Measurements from ENCODE around the gene SHH. TPM values are rescaled to one million over a fixed set of nuclear protein-coding genes. Genes with fewer than 3 reads are reported as not detected.

The SHH gene
- total RNA-seq, 3 donors from 2014 or later (not counting 1 experiment from before 2014, with no cell fraction given), result not detected

DNA sequence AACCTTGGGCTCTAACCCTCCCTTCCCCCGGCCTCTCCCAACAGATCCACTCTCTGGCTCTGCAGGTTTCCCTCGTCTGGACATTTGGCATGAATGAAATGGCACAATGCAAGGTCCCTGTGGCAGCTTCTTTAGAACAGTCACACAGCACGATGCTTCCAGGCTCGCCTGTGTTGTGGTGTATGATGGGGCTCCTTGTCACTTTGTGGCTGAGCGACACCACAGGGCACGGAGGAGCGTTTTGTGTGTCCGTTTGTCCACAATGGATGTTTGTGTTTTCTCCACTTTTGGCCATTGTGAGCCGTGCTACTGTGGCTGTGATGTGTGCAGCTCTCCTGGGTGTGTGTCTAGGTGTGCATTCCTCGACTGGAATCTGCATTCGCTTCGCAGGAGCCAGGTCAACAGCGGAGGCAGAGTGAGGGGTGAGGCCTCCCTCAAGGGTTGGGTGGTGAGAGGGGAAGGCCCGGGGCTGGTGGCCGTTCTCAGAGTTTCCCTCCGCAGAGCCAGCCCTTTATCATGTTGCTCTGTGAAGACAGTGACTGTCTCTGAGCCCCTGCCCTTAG, 22.3 kb upstream of the SHH start:
- H3K27me3 ChIP-seq (ENCODE audit: control insufficient read depth, insufficient read depth, low read length), result no peaks in the 10 kb centered on the region
- DNase-seq, result no peak
- H3K36me3 ChIP-seq (ENCODE audit: control insufficient read depth, insufficient read depth, low read length), result no peaks in the 10 kb centered on the region
- Mint-ChIP-seq H3K27ac (no peak overlapping the region), H3K4me1 (no peaks in the 10 kb centered on the region), H3K4me3 (no peak overlapping the region), H3K36me3 (no peaks in the 10 kb centered on the region), H3K9me3 (no peaks in the 10 kb centered on the region), H3K27me3 (ENCODE audit: low read depth in 2 of 2) (no peaks in the 10 kb centered on the region)
- H3K27ac ChIP-seq (ENCODE audit: low read length), result no peak overlapping the region
- no peak overlapping the region for H3K4me3 ChIP-seq (ENCODE audit: low read length)
- intact Hi-C loops (cut with micrococcal nuclease), result no loop called here
- TF ChIP-seq, protein P1, sequence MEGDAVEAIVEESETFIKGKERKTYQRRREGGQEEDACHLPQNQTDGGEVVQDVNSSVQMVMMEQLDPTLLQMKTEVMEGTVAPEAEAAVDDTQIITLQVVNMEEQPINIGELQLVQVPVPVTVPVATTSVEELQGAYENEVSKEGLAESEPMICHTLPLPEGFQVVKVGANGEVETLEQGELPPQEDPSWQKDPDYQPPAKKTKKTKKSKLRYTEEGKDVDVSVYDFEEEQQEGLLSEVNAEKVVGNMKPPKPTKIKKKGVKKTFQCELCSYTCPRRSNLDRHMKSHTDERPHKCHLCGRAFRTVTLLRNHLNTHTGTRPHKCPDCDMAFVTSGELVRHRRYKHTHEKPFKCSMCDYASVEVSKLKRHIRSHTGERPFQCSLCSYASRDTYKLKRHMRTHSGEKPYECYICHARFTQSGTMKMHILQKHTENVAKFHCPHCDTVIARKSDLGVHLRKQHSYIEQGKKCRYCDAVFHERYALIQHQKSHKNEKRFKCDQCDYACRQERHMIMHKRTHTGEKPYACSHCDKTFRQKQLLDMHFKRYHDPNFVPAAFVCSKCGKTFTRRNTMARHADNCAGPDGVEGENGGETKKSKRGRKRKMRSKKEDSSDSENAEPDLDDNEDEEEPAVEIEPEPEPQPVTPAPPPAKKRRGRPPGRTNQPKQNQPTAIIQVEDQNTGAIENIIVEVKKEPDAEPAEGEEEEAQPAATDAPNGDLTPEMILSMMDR (IDR thresholded peaks at IDR 0.05), result no peak
- no peaks in the 10 kb centered on the region for H3K4me1 ChIP-seq (ENCODE audit: control insufficient read depth, insufficient read depth, low read length)
- WGBS (ENCODE audit: insufficient coverage), result 86% methylated on average over 16 of the region's 16 CpGs
- no peaks in the 10 kb centered on the region for H3K9me3 ChIP-seq (ENCODE audit: control insufficient read depth, insufficient read depth, low read length)
- no peak for ATAC-seq

DNA sequence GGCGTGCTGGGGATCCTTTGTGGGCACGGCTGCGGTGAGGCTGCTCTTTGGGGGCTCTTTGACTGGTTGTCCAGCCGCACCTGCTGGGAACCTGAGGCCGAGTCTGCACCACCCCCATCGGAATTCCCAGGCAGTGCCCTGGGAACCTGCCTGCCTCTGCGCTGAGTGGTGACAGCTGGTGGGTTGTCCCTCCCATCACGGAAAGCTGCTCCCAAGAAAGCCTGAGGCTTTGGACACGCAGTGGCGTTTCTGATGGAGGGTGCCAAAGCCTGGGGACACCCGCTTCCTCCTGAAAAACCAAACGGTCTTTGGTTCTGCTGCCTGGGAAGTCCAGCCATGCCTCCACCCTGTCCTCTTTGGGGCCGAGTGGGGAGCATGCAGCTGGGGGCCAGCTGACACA, 21.4 kb upstream of the SHH start:
- Mint-ChIP-seq H3K27me3 (ENCODE audit: low read depth in 2 of 2) (peaks cover 0 to under 1% of the 10 kb centered on the region in 2 donors), H3K4me1 (no peaks in the 10 kb centered on the region), H3K36me3 (no peaks in the 10 kb centered on the region), H3K4me3 (no peak overlapping the region), H3K9me3 (no peaks in the 10 kb centered on the region), H3K27ac (no peak overlapping the region)
- no peak overlapping the region for H3K27ac ChIP-seq (ENCODE audit: low read length)
- no peaks in the 10 kb centered on the region for H3K4me1 ChIP-seq (ENCODE audit: control insufficient read depth, insufficient read depth, low read length)
- H3K27me3 ChIP-seq (ENCODE audit: control insufficient read depth, insufficient read depth, low read length), result no peaks in the 10 kb centered on the region
- ATAC-seq (no peak), DNase-seq (no peak)
- H3K36me3 ChIP-seq (ENCODE audit: control insufficient read depth, insufficient read depth, low read length), result no peaks in the 10 kb centered on the region
- intact Hi-C loops (cut with micrococcal nuclease), result no loop called here
- H3K4me3 ChIP-seq (ENCODE audit: low read length), result no peak overlapping the region
- 83% methylated on average over 13 of the region's 13 CpGs for WGBS (ENCODE audit: insufficient coverage)
- TF ChIP-seq, protein P1 (IDR thresholded peaks at IDR 0.05), result no peak
- no peaks in the 10 kb centered on the region for H3K9me3 ChIP-seq (ENCODE audit: control insufficient read depth, insufficient read depth, low read length)

DNA sequence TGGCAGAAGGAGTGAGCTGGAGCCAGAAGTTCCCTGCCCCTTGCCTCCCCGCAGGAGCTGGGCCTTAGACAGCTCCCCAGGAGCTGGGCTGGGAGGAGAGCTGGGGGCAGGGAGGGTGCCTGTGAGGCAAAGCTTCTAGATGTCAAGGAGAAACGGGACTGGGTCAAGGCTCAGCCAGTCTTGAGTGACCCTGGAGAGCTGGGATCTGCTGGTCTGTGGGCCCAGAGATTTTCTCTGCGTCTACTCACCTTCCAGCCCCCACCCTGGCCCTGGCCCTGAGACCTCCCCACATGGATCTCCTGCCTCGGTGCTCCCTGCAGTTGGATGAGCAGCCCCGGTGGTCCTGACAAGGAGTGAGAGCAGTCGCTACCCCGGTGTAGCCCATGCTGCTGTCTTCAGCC, 20.3 kb upstream of the SHH start:
- peaks cover 0 to 4% of the 10 kb centered on the region in 2 donors for H3K27me3 Mint-ChIP-seq (ENCODE audit: low read depth in 2 of 2)
- DNase-seq, result no peak
- no peak for ATAC-seq
- 70% methylated on average over 7 of the region's 7 CpGs for WGBS (ENCODE audit: insufficient coverage)
- Histone ChIP-seq H3K4me1 (ENCODE audit: control insufficient read depth, insufficient read depth, low read length) (no peaks in the 10 kb centered on the region), H3K36me3 (ENCODE audit: control insufficient read depth, insufficient read depth, low read length) (no peaks in the 10 kb centered on the region), H3K27me3 (ENCODE audit: control insufficient read depth, insufficient read depth, low read length) (no peaks in the 10 kb centered on the region), H3K4me3 (ENCODE audit: low read length) (no peak overlapping the region), H3K9me3 (ENCODE audit: control insufficient read depth, insufficient read depth, low read length) (no peaks in the 10 kb centered on the region), H3K27ac (ENCODE audit: low read length) (no peak overlapping the region)
- no peak overlapping the region for H3K4me3 Mint-ChIP-seq
- no peaks in the 10 kb centered on the region for H3K9me3 Mint-ChIP-seq
- H3K4me1 Mint-ChIP-seq, result no peaks in the 10 kb centered on the region
- TF ChIP-seq, protein P1 (IDR thresholded peaks at IDR 0.05), result no peak
- no peaks in the 10 kb centered on the region for H3K36me3 Mint-ChIP-seq
- H3K27ac Mint-ChIP-seq, result no peak overlapping the region
- intact Hi-C loops (cut with micrococcal nuclease), result no loop called here

All from natural killer cell (primary cell).